ENCODE measurements around the gene SDHAF1.
"Not testable (repeated sequence)": the region's sequence is repeated elsewhere in the genome, so short reads cannot be mapped to it uniquely, and the experiment has no call there.

SDHAF1 gene

DNA sequence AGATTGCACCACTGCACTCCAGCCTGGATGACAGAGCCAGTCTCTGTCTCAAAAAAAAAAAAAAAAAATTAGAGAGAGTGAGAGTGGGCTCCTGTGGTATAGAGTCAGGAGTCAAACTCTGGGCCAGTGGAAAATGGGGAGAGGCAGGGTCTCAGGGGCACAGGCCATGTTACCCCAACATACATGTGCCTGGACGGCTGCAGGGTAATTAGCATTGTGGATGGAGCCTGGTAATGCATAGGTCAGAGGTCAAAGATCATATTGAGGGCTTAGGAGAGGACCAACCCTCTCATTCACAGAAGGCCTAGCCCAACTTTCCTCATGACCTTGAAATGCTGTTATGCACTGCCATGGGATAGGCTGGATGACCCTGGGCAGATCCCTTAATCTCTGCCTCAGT, 30.6 kb downstream of the SDHAF1 start:
- DNase-seq: no peak

DNA sequence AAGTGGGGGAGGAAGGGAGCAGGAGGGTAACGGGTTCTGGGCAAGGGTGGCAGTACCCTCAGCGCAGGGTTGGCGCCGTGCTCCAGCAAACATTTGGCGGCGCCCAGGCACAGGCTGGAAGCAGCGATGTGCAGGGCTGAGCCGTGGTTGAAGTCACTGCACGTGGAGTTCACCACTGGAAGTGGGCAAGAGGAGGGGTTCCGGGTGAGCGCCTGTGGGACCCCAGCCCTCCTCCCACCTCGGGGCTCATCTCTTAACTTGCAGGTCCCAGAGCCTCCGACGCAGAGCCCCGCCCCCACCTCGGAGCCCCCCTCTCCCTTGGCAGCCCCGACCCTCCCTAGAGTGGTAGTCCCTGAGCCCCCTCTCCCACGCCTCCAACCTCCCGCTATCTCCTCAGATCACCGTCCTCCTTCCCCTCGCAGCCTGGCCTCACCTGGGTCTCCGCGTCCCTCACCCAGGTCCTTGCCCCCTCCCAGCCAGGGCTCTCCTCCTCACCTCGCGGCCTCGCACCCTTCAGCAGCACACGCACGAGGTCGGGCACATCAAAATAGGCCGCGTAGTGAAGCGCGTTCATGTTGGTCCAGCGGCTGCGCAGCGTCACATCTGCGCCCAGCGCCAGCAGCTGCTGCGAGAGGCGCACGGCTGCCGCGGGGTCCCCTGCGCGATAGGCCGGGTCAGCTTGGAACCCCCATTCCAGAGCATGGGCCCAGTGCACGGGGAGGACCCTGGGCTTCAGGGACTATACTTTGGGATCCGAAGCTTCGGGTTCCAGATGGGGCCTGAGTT, 31.3 kb downstream of the SDHAF1 start:
- no peak for DNase-seq

DNA sequence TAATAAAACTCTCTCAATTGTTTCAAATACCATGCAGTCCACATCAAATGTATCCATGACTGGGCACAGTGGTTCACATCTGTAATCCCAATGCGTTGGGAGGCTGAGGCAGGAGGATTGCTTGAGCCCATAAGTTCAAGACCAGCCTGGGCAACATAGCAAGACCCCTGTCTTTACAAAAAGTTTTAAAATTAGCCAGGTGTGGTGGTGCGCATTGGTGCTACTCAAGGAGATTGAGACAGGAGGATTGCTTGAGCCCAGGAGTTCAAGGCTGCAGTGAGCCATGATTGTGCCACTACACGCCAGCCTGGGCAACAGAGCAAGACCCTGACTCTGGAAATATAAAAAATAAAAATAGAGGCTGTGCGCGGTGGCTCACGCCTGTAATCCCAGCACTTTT, 32.7 kb downstream of the SDHAF1 start:
- no peak for DNase-seq

DNA sequence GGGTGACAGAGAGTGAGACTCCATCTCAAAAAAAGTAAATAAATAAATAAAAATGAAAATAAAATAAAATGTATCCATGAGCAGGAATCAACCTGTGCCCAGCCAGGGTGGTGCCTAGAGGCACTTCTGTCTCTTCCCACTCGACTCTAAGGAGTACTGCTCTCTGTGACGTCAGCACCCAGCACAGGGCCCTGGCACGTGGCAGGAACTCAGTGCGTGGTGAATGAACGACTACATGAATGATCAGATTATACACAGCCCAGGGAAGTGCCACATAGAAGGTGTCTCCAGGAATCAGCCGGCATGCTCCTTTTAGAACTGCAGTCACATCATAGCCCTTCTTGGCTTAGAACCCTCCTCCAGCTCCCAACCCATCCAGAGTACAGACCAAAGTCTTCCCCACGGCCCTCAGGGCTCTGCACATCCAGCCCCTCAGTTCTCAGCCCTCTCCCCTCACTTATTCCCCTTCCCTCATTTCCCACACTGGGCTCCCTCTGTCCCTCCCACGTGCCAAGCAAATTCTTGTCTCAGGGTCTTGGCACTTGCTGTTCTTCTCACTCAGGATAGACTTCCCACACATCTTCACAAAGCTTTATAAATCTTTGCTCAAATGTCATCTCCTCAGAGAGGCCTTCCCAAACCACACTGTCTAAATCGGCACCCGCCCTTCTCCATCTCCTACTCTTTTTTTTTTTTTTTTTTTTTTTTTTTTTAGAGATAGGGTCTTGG, 33.5 kb downstream of the SDHAF1 start:
- no peak for DNase-seq

DNA sequence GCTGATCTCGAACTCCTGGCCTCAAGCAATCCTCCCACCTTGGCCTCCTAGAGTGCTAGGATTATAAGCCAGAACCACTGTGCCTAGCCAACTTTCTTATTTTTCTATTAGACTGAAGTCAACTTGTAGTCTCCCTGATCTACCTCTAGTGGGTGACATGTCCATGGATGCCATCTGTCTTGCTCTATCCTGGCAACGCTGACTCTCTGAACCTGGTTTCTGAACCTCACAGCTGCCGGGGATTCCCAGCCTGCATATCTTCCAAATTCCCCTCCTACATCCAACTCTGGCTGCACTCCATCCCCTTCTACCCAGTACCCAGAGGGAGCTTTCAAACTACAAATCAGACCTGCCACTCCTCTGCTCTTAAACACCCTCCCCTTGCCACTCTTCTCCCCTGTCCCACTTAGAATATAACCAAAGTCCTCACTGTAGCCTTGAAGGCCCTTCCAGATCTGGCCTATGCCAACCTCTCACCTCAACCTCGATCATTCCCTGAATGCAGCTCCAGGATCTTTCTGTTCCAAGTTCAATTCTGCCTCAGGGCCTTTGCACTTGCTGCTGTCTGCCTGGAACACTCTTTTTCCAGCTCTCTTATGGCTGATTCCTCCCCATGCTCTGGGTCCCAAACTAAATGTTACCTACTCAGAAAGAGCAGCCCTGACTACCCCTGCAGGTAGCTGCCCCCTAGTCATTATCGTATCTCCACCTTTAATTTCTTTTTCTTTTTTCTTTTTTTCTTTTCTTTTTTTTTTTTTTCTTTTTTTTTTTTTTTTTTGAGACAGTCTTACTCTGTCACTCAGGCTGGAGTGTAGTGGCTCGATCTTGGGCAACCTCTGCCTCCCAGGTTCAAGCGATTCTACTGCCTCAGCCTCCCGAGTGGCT, 35.5 kb downstream of the SDHAF1 start:
- no peak for DNase-seq

DNA sequence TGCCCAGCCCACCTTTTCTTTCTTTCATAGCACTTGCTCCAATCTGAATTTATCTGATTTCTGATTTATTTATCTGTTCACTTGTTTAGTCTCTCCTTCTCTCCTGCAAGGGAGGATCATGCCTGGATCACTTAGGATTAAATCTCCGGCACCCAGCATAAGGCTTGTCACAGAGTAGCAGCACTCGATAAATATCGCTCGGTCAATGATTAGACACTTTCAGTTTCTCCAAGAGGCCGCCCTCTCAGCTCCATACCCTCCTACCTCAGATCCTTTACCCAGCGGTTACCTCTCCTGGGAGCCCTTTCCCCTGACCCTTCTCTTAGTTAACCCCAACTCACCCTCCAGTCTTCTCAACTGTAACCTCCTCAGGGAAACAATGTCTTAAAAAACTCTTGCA, 36.3 kb downstream of the SDHAF1 start:
- no peak for DNase-seq

DNA sequence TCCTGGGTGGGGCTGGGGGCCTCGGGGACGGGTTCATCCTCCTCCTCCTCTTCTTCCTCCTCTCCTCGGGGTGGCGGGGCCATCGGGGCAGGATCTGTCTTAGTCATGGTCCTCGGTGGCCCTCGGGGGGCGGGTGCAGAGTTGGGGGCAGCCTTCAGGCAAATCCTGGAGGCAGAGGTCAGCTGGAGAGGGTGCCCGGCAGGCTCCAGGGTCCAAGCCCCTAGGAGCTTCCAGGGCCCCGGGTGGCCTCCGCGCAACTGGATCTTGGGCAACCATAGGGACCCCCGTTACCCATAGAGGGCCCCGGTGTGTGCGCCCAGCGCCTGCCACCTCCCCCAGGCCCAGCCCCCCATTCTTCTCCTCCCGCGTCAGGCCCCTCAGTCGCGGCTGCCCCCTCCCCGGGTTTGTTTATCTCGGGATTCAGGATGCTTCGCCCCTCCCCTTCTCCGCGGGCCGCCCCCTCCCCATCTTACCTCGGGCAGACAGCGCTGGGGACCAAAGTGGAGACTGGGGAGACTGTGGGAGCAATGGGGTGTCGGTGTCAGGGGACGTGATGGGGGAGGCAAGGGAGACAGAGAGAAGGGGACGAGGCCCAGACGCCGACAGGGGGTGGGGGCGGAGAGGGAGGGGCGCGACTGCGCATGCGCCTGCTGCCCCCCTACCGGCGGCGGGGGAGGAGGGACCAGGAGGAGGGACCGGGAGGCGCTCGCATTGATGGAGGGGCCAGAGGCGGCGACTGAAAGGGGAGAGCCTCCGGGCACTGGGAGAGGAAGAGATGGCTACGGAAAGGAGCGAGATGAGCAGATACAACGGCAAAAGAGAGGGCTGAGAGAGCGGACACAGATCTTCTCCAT, 37.5 kb downstream of the SDHAF1 start, which contains the start of gene CLIP3:
TSS of gene CLIP3 (minus strand) at position 623 of the 854 bp plus-strand sequence. CDS start at position 107, 516 bp downstream.
- peak; percentile 28 for DNase-seq

DNA sequence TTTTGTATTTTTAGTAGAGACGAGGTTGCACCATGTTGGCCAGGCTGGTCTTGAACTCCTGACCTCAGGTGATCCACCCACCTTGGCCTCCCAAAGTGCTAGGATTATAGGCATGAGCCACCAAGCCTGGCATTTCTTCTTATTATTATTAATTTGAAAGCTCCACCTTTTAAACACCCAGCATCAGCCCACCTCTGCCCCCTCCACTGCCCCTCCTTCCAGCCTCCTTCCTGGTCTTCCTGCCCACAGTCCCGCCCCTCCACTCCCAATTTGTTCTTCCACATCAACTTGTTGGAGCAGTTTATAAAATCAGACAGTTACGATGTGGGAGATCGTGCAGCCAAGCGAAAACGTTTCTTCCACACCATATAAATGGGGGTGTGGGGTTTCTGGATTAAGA, 45.5 kb downstream of the SDHAF1 start:
- DNase-seq: no peak

DNA sequence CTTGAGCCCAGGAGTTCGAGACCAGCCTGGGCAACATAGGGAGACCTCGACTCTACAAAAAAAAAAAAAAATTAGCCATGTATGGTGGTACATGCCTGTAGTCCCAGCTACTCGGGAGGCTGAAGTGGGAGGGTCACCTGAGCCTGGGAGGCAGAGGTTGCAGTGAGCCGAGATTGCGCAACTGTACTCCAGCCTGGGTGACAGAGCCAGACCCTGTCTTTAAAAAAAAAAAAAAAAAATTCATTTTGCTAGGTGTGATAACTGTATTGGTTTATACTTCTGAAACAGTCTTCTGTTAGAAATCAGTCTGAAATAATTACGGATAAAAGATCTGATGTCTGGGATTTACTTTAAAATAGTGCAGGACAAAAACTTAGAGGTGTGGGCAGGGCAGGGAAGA, 46.1 kb downstream of the SDHAF1 start:
- DNase-seq: not testable (repeated sequence)

DNA sequence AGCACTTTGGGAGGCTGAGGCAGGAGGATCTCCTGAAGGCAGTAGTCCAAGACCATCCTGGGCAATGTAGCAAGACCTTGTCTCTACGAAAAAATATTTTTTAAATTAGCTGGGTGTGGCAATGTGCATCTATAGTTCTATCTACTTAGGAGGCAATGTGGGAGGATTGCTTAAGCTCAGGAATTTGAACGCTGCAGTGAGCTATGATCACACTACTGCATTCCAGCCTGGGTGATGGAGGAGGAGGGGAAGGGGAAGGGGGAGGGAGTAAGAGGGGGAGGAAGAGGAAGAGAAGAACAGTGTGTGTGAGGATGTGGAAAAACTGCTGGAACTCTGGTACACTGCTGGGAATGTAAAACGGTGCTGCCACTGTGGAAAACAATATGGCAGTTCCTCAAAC, 46.8 kb downstream of the SDHAF1 start:
- DNase-seq: no peak

DNA sequence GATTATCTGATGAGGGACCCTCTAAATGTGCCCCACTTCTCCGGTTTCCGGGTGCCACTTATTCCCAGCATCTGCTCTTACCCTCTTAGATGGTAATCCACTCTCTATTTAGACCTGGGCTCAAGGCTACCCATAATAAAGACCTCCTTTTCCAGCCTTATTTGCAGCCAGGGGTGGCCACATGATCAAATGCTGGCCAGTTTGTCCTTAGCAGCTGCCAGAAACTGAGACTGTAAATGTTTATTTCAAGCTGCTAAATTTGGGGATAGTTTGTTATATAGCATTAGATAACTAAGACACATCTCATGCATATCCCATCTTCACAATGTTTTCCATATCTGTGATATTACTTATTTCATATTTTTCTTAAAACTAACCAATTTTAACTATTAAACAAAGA, 49.0 kb downstream of the SDHAF1 start:
- no peak for DNase-seq
